ENCODE measurements around the gene GNL1.

Gene GNL1, protein sequence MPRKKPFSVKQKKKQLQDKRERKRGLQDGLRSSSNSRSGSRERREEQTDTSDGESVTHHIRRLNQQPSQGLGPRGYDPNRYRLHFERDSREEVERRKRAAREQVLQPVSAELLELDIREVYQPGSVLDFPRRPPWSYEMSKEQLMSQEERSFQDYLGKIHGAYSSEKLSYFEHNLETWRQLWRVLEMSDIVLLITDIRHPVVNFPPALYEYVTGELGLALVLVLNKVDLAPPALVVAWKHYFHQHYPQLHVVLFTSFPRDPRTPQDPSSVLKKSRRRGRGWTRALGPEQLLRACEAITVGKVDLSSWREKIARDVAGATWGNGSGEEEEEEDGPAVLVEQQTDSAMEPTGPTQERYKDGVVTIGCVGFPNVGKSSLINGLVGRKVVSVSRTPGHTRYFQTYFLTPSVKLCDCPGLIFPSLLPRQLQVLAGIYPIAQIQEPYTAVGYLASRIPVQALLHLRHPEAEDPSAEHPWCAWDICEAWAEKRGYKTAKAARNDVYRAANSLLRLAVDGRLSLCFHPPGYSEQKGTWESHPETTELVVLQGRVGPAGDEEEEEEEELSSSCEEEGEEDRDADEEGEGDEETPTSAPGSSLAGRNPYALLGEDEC

DNA sequence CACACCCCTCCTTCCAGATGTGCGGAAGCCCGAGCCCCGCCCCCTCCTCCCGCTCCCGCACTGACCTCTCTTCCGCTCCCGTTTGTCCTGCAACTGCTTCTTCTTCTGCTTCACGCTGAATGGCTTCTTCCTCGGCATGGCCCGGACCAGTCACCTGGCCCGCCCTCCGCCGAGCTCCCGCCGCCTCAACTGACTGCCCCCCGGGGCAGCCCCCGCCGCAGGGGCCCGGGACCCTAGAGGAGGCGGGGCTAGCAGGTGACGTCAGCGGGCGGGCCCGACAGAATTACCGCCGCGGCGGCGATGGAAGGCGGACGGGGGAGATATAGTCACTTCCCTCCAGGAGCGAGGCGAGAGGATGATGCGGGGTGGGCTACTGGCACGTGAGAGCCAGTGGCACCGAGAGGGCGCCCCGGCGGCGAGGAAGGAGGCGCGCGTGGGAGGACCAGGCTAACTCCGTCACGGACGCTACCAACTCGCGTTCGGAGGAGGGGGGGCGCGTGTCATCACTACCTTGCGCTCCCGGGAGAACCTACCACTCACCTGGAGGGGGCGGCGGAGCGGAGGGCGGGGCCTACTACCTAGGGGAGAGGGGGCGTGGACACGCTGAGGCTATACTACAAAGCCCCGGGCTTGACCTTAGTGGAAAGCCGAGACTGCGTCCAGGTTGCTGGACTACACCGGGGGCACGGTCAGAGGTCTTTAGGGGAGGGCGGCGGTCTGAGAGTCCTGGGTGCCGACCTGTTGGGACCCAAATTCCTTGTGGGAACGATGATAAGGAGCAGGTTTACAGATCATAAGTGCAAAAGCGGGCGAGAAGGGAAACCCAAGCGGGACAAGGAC, at the start of gene GNL1:
Gene GNL1 (minus strand): TSS at position 424 of the 840 bp plus-strand sequence. CDS start 286 bp downstream, at position 138.
- DNase-seq: peak; percentile 100

DNA sequence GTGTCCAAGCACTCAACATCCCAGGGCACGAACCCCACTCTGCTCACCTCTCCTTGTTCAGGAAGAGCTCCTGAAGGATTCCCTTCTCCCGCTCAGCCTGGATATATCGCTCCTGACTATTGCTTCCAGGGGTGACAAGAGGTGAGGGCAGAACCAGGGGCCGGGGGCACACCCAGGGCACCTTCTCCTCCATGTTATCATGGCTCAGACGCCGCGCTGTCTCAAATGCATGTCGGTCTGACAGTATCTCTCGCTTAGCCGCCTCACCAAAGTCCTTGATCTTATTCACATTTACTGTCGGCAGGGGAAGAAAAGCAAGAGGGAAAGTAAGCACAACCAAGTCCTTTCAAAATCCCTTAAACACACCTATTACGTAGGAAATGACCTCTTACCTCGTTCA, 47.7 kb upstream of the GNL1 start:
- no peak for DNase-seq

DNA sequence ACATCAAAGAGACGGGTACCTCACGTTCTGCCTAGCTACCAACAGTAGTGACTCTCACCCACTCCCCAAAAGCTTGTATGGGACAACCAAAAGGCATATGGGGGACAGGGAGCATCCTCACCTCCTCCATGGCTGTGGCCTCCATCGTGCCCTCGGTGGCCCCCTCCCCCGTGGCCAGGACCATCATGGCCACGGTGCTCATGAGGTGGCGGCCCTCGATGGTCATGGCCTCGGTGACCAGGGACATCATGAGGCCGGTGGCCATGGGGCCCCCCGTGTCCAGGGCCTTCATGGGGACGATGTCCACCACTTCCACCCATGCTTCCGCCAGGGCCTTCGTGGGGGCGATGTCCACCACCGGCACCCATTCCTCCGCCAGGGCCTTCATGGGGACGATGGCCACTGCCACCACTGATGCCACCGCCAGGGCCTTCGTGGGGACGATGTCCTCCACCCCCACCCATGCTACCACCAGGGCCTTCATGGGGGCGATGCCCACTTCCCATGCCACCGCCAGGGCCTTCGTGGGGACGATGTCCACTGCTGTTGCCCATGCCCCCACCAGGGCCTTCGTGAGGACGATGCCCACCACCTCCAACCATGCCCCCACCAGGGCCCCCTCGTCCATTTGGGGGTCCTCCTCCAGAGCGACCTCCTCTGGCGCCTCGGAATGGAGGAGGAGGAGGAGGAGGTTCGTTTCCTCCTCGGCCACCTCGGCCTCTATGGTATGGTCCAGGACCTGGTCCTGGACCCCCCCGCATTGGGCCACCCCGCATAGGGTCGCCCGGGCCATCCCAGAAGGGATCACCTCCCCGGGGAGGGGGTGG, 45.7 kb upstream of the GNL1 start:
- DNase-seq: no peak

DNA sequence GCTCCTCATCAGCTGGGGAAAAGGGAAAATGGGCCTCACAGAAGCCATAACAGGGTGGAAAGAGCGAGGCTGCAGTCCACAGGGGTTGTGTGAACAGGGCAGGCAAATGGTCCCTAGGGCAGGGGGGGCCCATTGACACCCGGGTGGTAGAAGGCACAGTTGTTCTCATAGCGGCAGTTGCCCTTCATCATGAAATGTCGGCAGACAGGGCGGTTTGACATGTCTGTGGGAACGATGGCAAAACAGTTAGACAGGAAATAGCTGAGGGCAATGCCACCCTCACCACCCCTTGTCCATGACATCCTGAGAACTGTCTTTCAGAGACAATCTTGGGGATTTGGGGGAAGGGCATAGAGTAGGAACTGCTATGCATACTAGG, 45.1 kb upstream of the GNL1 start:
- DNase-seq: no peak

DNA sequence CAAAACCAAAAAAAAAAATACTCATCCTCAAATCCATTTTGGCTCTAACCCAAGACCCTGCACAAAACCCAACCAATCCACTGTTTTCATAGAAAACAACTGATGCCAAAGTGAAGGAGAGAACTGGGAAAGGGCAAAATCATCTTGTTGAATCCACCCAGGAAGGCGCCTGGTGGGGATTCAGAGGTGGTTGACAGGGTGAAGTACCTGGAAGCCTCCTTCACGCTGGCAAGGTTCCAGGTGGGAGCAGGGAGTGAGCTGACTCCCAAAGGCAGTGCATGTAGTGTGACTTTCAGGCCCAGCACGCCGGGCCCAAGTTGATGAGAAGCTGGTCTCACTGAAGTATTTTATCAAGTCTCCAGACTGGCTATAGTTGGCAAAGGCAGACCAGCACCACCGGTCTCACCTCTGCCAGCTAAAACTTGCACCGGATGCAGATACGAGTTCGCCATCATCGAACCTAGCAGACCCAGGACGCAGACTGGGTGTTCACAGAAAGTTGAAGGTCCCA, 44.2 kb upstream of the GNL1 start:
- DNase-seq: no peak

DNA sequence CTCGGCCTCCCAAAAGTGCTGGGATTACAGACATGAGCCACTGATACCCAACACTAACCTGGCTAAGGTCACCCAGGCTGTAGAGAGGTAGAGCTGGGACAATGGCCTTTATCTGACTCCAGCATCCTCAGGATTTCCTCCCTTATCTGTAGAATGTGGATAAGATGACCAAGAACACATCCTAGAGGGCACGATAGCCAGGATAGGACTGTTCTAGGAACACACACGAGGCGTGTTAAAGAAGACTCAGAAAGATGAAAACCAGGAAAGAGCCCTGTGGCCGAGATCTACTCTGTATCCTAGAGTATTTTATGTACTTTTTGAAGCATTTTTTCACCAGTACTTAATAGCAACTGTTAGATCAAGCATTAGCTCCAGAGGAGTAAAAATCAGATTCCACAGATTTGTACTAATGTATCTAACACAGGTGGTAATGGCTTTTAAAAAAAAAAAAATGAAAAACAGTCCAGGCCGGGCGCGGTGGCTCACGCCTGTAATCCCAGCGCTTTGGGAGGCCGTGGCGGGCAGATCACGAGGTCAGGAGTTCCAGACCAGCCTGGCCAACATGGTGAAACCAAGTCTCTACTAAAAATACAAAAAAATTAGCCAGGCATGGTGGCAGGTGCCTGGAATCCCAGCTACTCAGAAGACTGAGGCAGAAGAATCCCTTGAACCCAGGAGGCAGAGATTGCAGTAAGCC, 43.5 kb upstream of the GNL1 start:
- DNase-seq: no peak

DNA sequence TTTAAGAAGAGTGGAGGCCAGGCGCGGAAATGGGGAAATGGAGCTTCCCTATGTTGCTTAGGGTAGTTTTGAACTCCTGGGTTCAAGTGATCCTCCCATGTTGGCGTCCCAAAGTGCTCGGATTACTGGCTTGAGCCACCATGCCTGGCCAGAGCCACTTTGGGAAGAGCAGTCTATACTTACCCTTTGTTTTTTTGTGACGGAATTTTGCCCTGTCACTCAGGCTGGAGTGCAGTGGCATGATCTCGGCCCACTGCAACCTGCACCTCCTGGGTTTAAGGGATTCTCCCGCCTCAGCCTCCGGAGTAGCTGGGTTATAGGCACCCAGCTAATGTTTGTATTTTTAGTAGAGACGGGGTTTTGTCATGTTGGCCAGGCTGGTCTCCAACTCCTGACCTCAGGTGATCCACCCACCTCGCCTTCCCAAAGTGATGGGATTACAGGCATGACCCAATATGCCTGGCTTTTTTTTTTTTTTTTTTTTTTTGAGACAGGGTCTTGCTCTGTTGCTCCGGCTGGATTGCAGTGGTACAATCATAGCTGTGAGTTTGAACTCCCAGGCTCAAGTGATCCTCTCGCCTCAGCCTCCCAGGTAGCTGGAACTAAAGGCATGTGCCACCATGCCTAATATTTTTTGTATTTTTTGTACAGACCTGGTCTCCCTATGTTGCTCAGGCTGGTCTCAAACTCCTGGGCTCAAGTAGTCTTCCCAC, 42.8 kb upstream of the GNL1 start:
- DNase-seq: no peak

DNA sequence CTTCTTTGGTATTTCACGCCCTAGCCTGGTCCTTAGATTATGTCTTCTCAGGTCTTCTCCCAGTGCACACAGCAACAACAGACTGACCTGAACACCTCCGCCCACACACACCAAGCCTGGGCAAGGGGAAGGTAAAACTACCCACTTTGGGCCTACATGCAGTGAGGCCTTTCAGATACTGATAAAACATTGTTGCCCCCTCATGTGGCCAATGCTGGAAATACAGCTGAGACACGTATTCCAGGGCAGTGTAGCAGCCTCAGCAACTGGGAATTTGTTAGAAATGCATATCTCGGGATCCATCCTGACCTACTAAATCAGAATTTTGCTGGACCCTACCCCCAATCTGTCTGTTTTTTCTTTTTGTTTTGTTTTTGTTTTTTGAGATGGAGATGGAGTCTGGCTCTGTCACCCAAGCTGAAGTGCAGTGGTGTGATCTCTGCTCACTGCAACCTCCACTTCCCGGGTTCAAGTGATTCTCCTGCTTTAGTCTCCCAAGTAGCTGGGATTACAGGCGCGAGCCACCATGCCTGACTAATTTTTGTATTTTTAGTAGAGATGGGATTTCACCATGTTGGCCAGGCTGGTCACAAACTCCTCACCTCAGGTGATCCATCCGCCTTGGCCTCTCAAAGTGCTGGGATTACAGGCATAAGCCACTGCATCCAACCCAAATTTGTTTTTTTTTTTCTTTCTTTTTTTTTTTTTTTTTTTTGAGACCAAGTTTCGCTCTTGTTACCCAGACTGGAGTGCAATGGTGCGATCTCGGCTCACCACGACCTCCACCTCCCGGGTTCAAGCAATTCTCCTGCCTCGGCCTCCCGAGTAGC, 41.2 kb upstream of the GNL1 start:
- DNase-seq: peak; percentile 80

DNA sequence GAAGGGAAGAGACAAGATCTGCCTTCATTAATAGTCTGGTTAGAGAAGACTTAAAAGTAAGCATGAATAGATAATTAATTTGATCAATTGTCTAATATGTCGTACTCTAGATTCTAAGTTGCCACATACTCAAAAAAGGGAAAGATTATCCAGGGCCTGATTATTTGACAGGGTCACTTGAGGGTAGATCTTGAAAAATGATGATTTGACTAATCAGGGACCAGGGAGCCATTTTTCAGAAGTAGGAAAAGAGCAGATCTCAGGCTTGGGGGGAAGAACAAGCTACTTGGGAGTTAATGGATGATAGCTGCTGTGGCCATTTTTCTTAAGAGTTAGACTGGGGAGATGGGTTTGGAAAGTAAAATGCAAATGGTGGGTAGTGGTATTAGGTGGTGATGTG, 36.0 kb upstream of the GNL1 start:
- DNase-seq: no peak

DNA sequence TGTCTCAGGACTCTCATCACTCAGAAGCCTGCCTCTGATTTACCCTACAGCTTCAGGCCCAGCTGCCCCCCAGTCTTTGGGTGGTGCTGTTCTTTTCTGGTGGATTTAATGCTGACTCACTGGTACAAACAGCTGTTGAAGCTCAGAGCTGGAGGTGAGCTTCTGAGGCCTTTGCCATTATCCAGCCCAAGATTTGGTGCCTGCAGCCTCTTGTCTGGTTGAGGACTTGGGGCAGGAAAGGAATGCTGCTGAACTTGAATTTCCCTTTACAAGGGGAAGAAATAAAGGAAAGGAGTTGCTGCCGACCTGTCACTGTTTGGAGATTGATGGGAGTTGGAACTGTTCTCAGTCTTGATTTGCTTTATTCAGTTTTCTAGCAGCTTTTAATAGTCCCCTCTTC, 34.7 kb upstream of the GNL1 start:
- no peak for DNase-seq

DNA sequence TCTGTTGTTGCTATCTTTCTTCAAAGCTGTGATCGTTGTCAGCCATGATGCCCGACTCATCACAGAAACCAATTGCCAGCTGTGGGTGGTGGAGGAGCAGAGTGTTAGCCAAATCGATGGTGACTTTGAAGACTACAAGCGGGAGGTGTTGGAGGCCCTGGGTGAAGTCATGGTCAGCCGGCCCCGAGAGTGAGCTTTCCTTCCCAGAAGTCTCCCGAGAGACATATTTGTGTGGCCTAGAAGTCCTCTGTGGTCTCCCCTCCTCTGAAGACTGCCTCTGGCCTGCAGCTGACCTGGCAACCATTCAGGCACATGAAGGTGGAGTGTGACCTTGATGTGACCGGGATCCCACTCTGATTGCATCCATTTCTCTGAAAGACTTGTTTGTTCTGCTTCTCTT, 34.2 kb upstream of the GNL1 start:
- DNase-seq: no peak

DNA sequence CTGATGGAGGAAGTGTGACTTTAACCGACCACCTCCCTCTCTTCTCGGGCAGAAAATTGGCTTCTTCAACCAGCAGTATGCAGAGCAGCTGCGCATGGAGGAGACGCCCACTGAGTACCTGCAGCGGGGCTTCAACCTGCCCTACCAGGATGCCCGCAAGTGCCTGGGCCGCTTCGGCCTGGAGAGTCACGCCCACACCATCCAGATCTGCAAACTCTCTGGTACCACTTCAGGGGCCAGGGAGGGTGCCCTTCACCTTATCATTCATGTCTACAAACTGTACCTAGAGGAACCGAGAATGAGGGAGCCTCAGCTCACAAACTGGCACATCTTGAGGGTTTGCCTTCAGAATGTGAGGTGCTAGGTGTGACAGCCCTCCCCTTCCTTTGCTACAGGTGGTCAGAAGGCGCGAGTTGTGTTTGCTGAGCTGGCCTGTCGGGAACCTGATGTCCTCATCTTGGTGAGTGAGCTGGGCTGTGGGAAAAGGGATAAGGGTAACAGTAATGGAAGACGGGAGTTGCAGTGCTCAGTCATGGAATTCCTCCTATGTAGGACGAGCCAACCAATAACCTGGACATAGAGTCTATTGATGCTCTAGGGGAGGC, 33.6 kb upstream of the GNL1 start:
- DNase-seq: no peak

DNA sequence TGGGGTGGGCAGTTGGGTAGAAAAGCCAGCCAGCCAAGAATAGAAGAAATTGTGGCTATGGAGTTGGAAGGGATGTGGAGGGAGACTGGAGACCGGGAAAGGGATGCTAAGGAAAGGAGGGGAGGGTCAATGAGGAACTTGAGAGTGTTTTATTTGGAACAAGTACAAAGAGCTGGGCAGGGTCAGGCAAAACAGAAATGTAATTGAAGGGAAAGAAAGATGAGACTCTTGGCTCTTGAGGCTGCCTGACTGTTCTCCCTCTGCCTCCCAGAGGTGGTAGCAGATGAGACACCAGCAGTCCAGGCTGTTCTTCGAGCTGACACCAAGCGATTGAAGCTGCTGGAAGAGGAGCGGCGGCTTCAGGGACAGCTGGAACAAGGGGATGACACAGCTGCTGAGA, 27.6 kb upstream of the GNL1 start:
- no peak for DNase-seq

DNA sequence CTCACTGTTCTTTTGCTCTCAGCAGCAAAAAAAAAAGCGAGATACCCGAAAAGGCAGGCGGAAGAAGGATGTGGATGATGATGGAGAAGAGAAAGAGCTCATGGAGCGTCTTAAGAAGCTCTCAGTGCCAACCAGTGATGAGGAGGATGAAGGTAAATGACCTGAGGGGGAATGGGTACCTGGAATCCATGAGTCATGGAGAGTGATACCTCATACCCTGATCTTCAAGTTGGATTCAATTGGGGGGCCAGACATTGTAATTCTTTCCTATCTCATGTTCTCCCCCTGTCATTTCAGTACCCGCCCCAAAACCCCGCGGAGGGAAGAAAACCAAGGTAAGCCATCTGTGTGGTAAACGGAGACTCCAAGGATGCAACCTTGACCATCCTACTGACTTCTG, 21.8 kb upstream of the GNL1 start:
- no peak for DNase-seq

DNA sequence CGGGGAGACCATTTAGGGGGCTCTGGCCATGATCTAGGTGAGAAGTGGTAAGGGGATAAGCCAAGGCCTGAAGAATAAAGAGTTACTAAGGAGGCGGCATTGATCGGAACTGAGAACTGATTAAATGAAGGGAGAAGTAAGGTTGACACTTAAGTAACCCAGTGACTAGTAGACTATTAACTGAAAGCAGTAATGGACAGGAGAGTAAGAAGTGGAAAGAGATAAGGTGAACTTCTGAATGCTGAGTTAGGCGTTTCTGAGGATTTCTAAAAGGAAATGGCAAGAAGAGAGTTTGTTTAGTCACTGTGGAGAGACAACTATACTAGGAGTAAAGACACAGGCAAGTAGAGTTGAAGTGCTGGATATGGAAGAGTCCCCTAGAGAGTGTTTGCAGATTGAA, 16.8 kb upstream of the GNL1 start:
- DNase-seq: no peak

DNA sequence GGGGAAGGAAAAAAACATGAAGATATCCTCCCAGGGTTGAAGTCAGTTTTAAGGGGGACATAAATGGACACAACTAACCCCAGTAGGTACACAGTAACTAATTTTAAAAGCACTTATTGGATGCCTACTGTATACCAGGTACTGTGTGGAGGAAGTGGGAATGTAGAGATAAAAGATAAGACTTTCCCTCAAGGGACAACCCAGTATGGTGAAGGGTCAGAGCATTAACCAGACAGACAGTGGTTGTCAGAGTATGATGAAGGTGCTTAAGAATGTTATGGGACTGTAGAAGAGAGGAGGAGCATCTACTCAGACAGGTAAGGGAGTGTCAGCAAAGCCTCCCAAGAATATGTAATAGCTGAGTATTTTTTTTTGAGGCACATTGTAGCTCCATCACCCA, 15.9 kb upstream of the GNL1 start:
- DNase-seq: no peak

DNA sequence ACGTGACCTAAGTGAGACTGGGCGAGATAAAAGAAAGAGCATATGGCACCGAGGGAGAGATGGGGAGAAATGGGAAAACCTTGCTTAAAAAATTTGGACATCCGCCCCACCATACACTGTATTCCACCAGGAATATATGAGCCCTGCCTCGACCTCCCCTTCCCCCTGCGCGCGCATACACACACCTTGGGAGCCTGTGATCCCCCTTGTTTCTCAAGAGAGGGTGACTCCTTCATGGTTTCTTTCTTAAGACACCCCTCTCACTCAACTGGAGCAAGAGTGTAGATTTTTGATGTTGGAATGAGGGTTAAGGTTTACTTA, 15.4 kb upstream of the GNL1 start:
- no peak for DNase-seq

DNA sequence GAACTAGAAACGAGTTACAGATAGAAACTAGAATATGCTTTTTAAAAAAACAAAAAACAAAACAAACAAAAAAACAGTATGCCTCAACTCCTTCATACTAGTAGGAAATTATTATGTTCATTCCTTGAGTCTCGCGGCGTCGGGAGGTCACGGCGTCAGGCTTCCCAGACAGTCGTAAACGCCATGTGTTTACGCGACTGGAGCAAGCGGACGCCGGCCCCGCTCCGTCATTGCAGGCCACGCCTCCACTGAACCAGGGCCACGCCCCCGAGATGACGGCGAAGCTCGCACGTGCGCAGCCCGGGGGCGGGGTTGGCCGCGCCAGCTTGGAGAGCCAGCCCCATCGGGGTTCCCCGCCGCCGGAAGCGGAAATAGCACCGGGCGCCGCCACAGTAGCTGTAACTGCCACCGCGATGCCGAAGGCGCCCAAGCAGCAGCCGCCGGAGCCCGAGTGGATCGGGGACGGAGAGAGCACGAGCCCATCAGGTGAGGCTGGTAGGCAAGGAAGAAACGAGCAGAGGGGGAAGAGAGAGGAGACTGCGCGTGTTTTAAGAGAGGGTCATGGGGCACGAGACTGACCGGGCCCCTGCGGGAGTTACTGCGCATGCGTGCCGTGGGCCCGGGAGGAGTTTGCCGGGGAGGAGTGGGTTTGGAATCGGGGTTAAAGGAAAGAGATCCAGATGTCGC, 14.9 kb upstream of the GNL1 start, which contains the start of gene ABCF1:
Gene ABCF1 (plus strand): TSS at position 368 of the 687 bp plus-strand sequence. CDS start 46 bp downstream, at position 414.
- DNase-seq: peak; percentile 100

DNA sequence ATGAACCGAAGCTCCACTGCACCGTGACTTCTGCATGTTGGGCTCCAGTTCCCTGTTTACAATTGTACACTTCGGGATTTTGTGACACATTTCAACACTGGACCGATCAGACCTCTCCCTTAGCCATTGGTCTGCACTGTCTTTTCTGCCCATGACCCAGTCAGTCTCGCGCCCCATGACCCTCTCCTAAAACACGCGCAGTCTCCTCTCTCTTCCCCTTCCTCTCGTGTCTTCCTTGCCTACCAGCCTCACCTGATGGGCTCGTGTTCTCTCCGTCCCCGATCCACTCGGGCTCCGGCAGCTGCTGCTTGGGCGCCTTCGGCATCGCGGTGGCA, 14.4 kb upstream of the GNL1 start:
- no peak for DNase-seq

DNA sequence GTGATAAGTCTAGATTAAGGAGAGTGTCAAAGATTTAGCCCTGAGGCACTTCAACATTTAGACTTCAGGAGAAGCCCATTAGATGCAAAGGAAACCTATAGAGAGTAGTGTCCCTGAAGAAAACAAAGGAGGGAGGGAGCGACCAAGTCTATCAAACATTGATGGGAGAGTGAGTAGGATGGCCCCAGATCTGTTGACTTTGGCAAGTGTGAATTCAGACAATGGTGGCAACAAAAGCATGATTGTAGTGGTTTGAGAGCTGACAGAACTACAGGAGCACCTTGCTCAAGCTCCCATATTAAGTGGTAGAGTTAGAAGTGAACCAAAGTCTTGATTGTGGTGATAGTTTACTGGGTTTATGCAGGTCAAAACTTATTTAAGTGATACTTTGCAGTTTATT, 14.0 kb upstream of the GNL1 start:
- DNase-seq: no peak
